ENCODE data around the gene ARHGDIA.

The ARHGDIA gene

DNA sequence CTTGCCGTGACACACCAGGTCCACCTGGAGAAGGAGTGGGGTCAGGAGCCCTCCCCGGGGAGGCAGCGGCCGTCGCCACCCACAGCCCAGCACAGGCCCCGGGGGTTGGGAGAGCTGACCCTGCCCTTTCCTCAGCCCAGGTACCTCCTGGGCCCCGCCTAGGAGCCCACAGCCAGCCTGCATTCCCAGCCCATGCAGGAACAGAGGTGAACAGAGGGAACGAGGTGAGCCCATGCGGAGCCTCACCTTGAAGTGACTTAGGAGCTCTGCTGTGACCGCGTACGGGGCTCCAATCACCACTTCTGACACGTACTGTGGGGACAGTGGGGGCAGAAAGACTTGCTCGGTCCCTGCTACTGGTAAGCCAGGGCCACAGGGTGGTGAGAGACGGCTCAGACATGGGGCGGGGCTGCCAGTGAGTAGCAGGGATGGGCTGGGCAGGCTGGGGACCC is 34.3 kb upstream of the ARHGDIA start:
- no peaks in the 10 kb centered on the region for H3K9me3 ChIP-seq (replicated peaks in 1 of 2; ENCODE audit: control insufficient read depth in 2 of 2, insufficient read depth in 1 of 2, low read depth in 1 of 2, low read length in 2 of 2)
- H3K79me1 ChIP-seq (ENCODE audit: low read depth, low read length) = peaks cover 10% of the 10 kb centered on the region
- H3K36me3 ChIP-seq (replicated peaks in 1 of 2; ENCODE audit: control insufficient read depth in 2 of 2, insufficient read depth in 2 of 2, low read length in 2 of 2) = peaks cover 21 to 69% of the 10 kb centered on the region in 2 donors
- H3K4me2 ChIP-seq (ENCODE audit: insufficient read depth, low read length, poor library complexity, severe bottlenecking) = no peak overlapping the region
- no peak overlapping the region for H3K9ac ChIP-seq (ENCODE audit: low read depth, low read length, poor library complexity)
- no peak overlapping the region for H3K4me3 ChIP-seq (ENCODE audit: low read length in 2 of 2)
- no peak overlapping the region for H4K8ac ChIP-seq (ENCODE audit: low read depth, low read length)
- DNase-seq (ENCODE audit: low spot score) = no peak
- no peak overlapping the region for H3K14ac ChIP-seq (ENCODE audit: low read length)
- H3K27ac ChIP-seq (replicated peaks; ENCODE audit: low read length) = no peak overlapping the region
- H2BK120ac ChIP-seq (ENCODE audit: low read depth, low read length) = no peak overlapping the region
- H2BK15ac ChIP-seq (ENCODE audit: low read length) = no peak overlapping the region
- H3K4me1 ChIP-seq (ENCODE audit: control insufficient read depth in 2 of 2, insufficient read depth in 1 of 2, low read depth in 1 of 2, low read length in 2 of 2) = peaks cover 9% of the 10 kb centered on the region in 2 donors
- H3K18ac ChIP-seq (ENCODE audit: low read length) = no peak overlapping the region
- no peak overlapping the region for H3K4ac ChIP-seq (ENCODE audit: low read length)
- H2AK5ac ChIP-seq (ENCODE audit: low read depth, low read length) = no peak overlapping the region
- H2BK12ac ChIP-seq (ENCODE audit: low read length) = no peak overlapping the region
- H2BK5ac ChIP-seq (ENCODE audit: low read length) = peak overlapping the region; percentile 5
- H3K27me3 ChIP-seq (ENCODE audit: control insufficient read depth in 3 of 3, insufficient read depth in 3 of 3, low read depth in 1 of 3, low read length in 3 of 3) = peaks cover 0 to 25% (median 4%) of the 10 kb centered on the region in 3 experiments
- H2AFZ ChIP-seq (ENCODE audit: low read length) = no peak overlapping the region
- H3K23ac ChIP-seq (ENCODE audit: low read depth, low read length, poor library complexity) = no peak overlapping the region
- no CpG with 5 or more reads among the region's 16 CpGs for WGBS, 2 donors (ENCODE audit: extremely low coverage in 2 of 2, insufficient read length in 2 of 2, insufficient replicate concordance in 1 of 2)
- H4K91ac ChIP-seq (ENCODE audit: low read depth, low read length, poor library complexity) = no peak overlapping the region

GRCh38 chr17:81904600-81905423 is 33.7 kb upstream of the ARHGDIA start:
- DNase-seq (ENCODE audit: low spot score) = no peak
- Histone ChIP-seq H4K91ac (ENCODE audit: low read depth, low read length, poor library complexity) (no peak overlapping the region), H3K4me3 (ENCODE audit: low read length in 2 of 2) (no peak overlapping the region)

GRCh38 chr17:81903896-81904599 is 32.9 kb upstream of the ARHGDIA start:
- Histone ChIP-seq H3K9ac (ENCODE audit: low read depth, low read length, poor library complexity) (no peak overlapping the region), H3K4me2 (ENCODE audit: insufficient read depth, low read length, poor library complexity, severe bottlenecking) (no peak overlapping the region), H2BK120ac (ENCODE audit: low read depth, low read length) (no peak overlapping the region), H3K27me3 (ENCODE audit: control insufficient read depth in 3 of 3, insufficient read depth in 3 of 3, low read depth in 1 of 3, low read length in 3 of 3) (peaks cover 0 to 25% (median 4%) of the 10 kb centered on the region in 3 experiments), H3K79me1 (ENCODE audit: low read depth, low read length) (peaks cover 10% of the 10 kb centered on the region), H2BK12ac (ENCODE audit: low read length) (no peak overlapping the region), H2AFZ (ENCODE audit: low read length) (no peak overlapping the region), H3K4me1 (ENCODE audit: control insufficient read depth in 2 of 2, insufficient read depth in 1 of 2, low read depth in 1 of 2, low read length in 2 of 2) (peaks cover 0 to 5% of the 10 kb centered on the region in 2 donors), H3K18ac (ENCODE audit: low read length) (no peak overlapping the region), H4K91ac (ENCODE audit: low read depth, low read length, poor library complexity) (no peak overlapping the region), H4K8ac (ENCODE audit: low read depth, low read length) (no peak overlapping the region), H3K4ac (ENCODE audit: low read length) (no peak overlapping the region), H3K4me3 (ENCODE audit: low read length in 2 of 2) (no peak overlapping the region), H3K36me3 (replicated peaks in 1 of 2; ENCODE audit: control insufficient read depth in 2 of 2, insufficient read depth in 2 of 2, low read length in 2 of 2) (peaks cover 31 to 78% of the 10 kb centered on the region in 2 donors), H2BK15ac (ENCODE audit: low read length) (no peak overlapping the region), H3K9me3 (replicated peaks in 1 of 2; ENCODE audit: control insufficient read depth in 2 of 2, insufficient read depth in 1 of 2, low read depth in 1 of 2, low read length in 2 of 2) (no peaks in the 10 kb centered on the region), H3K23ac (ENCODE audit: low read depth, low read length, poor library complexity) (peak overlapping the region; percentile 11), H2BK5ac (ENCODE audit: low read length) (no peak overlapping the region), H2AK5ac (ENCODE audit: low read depth, low read length) (no peak overlapping the region), H3K27ac (replicated peaks; ENCODE audit: low read length) (no peak overlapping the region), H3K14ac (ENCODE audit: low read length) (no peak overlapping the region)
- DNase-seq (ENCODE audit: low spot score) = no peak
- no CpG with 5 or more reads among the region's 24 CpGs for WGBS, 2 donors (ENCODE audit: extremely low coverage in 2 of 2, insufficient read length in 2 of 2, insufficient replicate concordance in 1 of 2)

More at GRCh38 chr17:81904600-81905423, 33.7 kb upstream of the ARHGDIA start:
- Histone ChIP-seq H3K14ac (ENCODE audit: low read length) (peak overlapping the region; percentile 71), H2AFZ (ENCODE audit: low read length) (no peak overlapping the region), H3K4ac (ENCODE audit: low read length) (no peak overlapping the region), H2BK5ac (ENCODE audit: low read length) (no peak overlapping the region), H3K79me1 (ENCODE audit: low read depth, low read length) (peaks cover 10% of the 10 kb centered on the region), H3K23ac (ENCODE audit: low read depth, low read length, poor library complexity) (no peak overlapping the region), H4K8ac (ENCODE audit: low read depth, low read length) (no peak overlapping the region), H2AK5ac (ENCODE audit: low read depth, low read length) (no peak overlapping the region), H3K4me1 (ENCODE audit: control insufficient read depth in 2 of 2, insufficient read depth in 1 of 2, low read depth in 1 of 2, low read length in 2 of 2) (peaks cover 4 to 5% of the 10 kb centered on the region in 2 donors), H3K18ac (ENCODE audit: low read length) (no peak overlapping the region), H3K9ac (ENCODE audit: low read depth, low read length, poor library complexity) (no peak overlapping the region), H3K27ac (replicated peaks; ENCODE audit: low read length) (no peak overlapping the region), H2BK12ac (ENCODE audit: low read length) (no peak overlapping the region), H3K27me3 (ENCODE audit: control insufficient read depth in 3 of 3, insufficient read depth in 3 of 3, low read depth in 1 of 3, low read length in 3 of 3) (peaks cover 0 to 25% (median 4%) of the 10 kb centered on the region in 3 experiments), H3K9me3 (replicated peaks in 1 of 2; ENCODE audit: control insufficient read depth in 2 of 2, insufficient read depth in 1 of 2, low read depth in 1 of 2, low read length in 2 of 2) (no peaks in the 10 kb centered on the region), H3K36me3 (replicated peaks in 1 of 2; ENCODE audit: control insufficient read depth in 2 of 2, insufficient read depth in 2 of 2, low read length in 2 of 2) (peaks cover 27 to 75% of the 10 kb centered on the region in 2 donors), H3K4me2 (ENCODE audit: insufficient read depth, low read length, poor library complexity, severe bottlenecking) (no peak overlapping the region), H2BK120ac (ENCODE audit: low read depth, low read length) (no peak overlapping the region), H2BK15ac (ENCODE audit: low read length) (no peak overlapping the region)
- no CpG with 5 or more reads among the region's 28 CpGs for WGBS, 2 donors (ENCODE audit: extremely low coverage in 2 of 2, insufficient read length in 2 of 2, insufficient replicate concordance in 1 of 2)

DNA sequence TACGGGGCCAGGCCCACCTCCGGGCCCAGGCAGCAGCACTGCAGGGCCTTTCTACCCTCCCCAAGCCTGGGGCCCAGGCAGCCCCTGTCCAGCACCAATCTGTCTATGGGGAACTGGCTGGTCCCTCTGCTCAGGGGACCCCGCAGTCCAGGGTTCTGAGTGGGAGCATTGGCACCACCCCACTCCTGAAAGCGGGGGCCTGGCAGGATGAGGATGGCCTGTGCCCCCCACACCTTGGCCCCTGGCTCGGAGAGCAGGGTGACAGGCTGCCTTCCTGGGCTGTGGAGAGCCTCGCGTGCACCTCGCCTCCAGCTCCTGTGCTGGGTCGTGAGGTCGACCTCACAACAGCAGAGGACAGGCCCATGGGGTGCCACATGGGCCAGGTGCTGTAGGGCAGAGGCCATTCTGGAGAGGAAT is 32.3 kb upstream of the ARHGDIA start:
- peak overlapping the region; percentile 80 for H3K23ac ChIP-seq (ENCODE audit: low read depth, low read length, poor library complexity)
- no peak overlapping the region for H3K27ac ChIP-seq (replicated peaks; ENCODE audit: low read length)
- H2BK120ac ChIP-seq (ENCODE audit: low read depth, low read length) = no peak overlapping the region
- H4K91ac ChIP-seq (ENCODE audit: low read depth, low read length, poor library complexity) = no peak overlapping the region
- peaks cover 10% of the 10 kb centered on the region for H3K79me1 ChIP-seq (ENCODE audit: low read depth, low read length)
- H2AFZ ChIP-seq (ENCODE audit: low read length) = no peak overlapping the region
- DNase-seq (ENCODE audit: low spot score) = no peak
- H3K4me2 ChIP-seq (ENCODE audit: insufficient read depth, low read length, poor library complexity, severe bottlenecking) = no peak overlapping the region
- no peak overlapping the region for H2BK5ac ChIP-seq (ENCODE audit: low read length)
- H2BK12ac ChIP-seq (ENCODE audit: low read length) = peak overlapping the region; percentile 22
- no peak overlapping the region for H3K18ac ChIP-seq (ENCODE audit: low read length)
- peak overlapping the region; percentile 81 for H2AK5ac ChIP-seq (ENCODE audit: low read depth, low read length)
- WGBS, 2 donors (ENCODE audit: extremely low coverage in 2 of 2, insufficient read length in 2 of 2, insufficient replicate concordance in 1 of 2) = no CpG with 5 or more reads among the region's 10 CpGs
- H3K36me3 ChIP-seq (replicated peaks in 1 of 2; ENCODE audit: control insufficient read depth in 2 of 2, insufficient read depth in 2 of 2, low read length in 2 of 2) = peaks cover 31 to 81% of the 10 kb centered on the region in 2 donors
- no peak overlapping the region for H3K4me3 ChIP-seq (ENCODE audit: low read length in 2 of 2)
- no peak overlapping the region for H3K4ac ChIP-seq (ENCODE audit: low read length)
- H4K8ac ChIP-seq (ENCODE audit: low read depth, low read length) = no peak overlapping the region
- H3K4me1 ChIP-seq (ENCODE audit: control insufficient read depth in 2 of 2, insufficient read depth in 1 of 2, low read depth in 1 of 2, low read length in 2 of 2) = peaks cover 0 to 5% of the 10 kb centered on the region in 2 donors
- no peaks in the 10 kb centered on the region for H3K9me3 ChIP-seq (replicated peaks in 1 of 2; ENCODE audit: control insufficient read depth in 2 of 2, insufficient read depth in 1 of 2, low read depth in 1 of 2, low read length in 2 of 2)
- no peak overlapping the region for H3K9ac ChIP-seq (ENCODE audit: low read depth, low read length, poor library complexity)
- H3K27me3 ChIP-seq (ENCODE audit: control insufficient read depth in 3 of 3, insufficient read depth in 3 of 3, low read depth in 1 of 3, low read length in 3 of 3) = peaks cover 0 to 25% (median 4%) of the 10 kb centered on the region in 3 experiments
- no peak overlapping the region for H3K14ac ChIP-seq (ENCODE audit: low read length)
- no peak overlapping the region for H2BK15ac ChIP-seq (ENCODE audit: low read length)
